Iris pigment epithelial cell (primary cell): Measurements from ENCODE around the gene TF.

Experiments
- DNase-seq: peaks from one replicate; pipeline ENCODE4 v3.0.0-alpha.2; 2011; ENCODE audit warnings: low read depth

Gene TF

GRCh38 chr3:133812872-133813271 lies 66.7 kb downstream of the TF start:
- DNase-seq = no peak

GRCh38 chr3:133815386-133815785 lies 69.2 kb downstream of the TF start:
- no peak for DNase-seq

- DNase-seq = no peak
These were observed 73.9 kb downstream of the TF start for GRCh38 chr3:133820129-133820528.

GRCh38 chr3:133820889-133821675 lies 74.9 kb downstream of the TF start:
- no peak for DNase-seq

GRCh38 chr3:133821767-133822638 lies 75.8 kb downstream of the TF start:
- peak; percentile 47 for DNase-seq

DNA sequence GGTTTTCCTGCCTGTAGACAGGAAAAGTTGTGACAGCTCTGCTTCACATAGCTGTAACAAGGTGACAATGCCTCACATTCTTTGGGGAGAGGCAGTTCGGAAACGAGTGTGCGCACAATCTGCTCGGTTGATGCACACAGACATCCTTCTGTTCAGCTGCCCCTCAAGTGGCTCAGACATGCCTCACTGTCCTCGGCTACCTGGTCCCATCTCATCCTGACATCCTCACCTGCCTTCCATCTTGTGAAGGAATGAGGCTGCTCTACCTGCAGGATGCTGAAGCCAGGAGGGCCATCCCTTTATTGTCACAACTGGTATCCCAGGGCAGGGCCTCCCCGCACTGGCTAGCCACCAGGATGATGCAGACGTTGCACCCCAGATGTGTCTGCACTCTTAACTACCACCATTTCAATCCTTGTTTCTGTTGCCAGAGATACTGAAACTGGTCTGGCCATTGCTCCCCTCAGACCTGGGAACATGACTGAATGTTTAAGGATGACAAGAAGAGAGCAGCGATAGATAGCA lies 78.8 kb downstream of the TF start:
- no peak for DNase-seq

DNA sequence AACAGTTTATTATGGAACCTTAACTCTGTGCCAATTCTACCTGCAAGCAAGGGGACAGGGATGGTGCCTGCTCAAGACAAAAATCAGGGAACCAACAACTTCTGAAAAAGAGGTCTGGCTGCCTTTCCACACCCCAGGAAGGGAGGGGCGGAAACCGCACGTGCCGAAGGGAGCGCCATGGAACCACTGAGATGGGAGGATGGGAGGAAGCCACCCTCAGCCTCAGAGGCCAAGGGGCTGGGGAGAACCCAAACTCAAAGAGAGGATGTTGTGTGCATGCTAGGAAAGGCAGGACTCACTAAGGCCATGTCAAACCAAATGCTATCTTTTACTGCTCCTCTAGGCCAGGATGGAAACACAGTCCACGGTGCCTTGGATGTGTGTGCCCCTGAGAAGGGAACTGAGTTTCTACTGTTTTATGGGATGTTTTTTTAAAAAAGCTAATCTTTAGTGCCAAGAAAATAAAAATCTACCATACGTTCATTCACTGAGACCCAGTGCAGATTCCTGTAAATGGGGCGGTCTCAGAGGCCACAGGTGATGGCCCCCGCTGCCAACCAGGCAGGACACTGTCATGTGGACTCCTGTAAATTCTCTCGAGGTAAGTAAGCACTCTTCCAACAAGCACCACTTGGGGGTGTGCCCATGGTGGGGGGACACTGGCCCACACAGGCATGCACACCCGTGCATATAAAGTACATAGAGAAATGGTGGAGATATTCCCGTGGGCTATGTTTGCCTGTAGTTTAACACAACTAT lies 80.0 kb downstream of the TF start:
- no peak for DNase-seq

- DNase-seq = no peak
These were observed 80.9 kb downstream of the TF start for GRCh38 chr3:133827136-133827535.

DNA sequence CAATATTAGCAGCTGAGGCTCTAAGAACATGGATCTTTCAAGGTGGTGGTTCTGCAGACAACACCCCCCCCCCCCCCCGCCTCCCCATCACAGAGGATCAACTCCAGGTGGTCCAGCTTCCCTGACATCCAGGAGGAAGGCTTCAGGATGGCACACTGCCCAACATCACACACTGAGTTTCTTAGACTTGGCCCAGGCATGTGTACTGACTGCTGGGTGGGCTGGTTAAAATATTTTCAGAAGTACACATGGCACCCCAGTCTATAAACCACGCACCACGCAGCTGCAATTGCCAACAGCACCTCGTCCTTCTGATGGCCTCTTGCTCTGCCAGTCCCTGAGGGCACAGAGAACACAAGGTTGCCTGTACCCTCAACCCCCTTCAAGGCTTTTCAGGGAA lies 81.5 kb downstream of the TF start:
- DNase-seq = no peak

DNA sequence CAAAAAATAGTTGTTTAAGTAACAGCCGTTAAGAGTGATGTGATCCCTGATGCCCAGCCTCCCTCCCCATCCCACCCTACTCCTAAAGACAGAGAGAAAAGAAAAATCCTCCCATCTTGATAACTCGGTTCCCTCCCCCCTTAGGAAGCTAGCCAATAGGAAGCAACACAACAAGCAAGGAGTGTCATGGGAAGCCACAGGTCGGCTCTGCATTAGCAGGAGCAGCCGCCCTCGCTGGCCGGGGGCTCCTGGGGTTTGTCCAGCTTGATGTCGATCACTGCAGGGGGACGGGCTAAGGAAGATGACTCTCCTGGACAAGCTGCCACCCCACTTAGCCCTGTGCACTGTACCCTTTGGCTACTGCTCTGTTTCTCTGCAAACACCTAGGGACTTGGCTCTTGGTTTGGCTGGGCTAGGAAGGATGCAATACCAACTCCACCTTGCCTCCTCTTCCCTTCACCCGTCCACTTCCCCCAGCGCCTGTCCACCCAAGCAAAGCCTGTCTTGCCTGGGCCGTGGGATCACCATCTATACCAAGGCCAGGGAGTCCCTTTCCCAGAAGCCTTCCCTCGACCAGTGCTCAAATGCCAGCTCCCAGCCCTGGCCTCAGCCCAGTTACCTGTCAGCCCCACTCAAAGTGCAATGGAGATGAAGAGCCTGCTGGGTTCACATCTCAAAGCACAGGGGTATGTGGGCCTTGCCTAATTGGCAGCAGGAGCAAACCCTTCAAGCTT lies 82.5 kb downstream of the TF start:
- no peak for DNase-seq

GRCh38 chr3:133829310-133829707 lies 83.1 kb downstream of the TF start:
- no peak for DNase-seq

GRCh38 chr3:133830071-133830470 lies 83.9 kb downstream of the TF start:
- DNase-seq = no peak

DNA sequence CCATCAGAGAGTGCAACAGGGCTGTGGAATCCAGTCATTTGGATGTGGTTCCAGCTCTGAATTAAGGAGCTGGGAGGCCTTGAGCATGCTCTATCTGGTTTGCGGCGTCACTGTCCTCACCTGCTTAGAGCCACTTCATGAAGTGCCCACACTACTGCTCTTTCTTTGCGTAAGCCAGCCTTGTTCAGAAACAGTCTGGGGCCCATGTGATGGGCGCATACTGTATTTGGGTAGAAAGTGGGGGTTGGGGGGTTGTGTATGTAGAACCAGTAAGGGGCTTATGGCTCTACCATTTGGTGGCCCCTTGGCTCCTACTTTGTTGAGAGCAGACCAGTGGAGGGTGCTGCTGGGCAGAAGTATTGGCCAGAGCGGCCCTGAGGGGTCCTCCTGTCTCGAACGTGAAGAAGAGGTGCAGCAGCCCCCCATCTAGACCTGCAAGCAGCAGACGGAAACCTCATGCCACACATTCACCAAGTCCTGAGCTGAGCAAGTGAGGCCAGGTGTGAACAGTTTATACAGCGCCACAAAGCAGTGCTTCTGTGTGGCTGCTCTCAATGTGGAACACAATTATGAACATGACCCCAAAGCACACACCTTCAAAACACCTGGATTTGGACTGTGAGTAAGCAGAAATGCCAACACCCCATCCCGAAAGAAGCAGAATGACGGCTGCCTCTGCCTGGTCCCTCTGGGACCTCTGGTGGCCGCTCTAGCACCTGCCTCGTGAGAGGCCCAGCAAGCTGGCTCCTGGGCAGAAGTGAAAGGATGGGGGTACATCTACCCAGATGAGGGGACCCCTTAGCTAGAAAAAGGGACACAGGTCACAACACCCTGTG lies 86.0 kb downstream of the TF start:
- no peak for DNase-seq

GRCh38 chr3:133832802-133833144 lies 86.6 kb downstream of the TF start:
- no peak for DNase-seq

DNA sequence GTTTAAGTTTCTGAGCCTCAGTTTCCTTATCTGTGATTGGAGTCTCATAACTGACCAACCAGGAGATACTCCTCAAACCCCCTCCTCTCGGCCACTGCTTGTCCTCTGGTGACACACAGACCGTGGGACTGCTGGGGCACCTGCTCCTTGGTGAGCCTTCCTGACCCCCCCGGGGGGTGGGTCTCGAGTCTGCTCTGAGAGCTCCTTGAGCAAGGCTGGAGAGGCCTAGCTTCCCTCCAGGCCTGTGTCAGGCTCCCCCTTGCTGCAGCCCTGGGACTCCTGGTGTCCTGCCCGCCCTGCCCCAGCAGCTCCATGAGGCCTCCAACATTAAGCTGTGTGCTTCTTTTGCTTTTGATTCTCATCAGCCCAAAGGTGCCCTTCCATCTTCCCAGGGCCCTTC lies 87.1 kb downstream of the TF start:
- DNase-seq = no peak

GRCh38 chr3:133833880-133834620 lies 87.9 kb downstream of the TF start:
- DNase-seq = no peak

- DNase-seq = no peak
These were observed 88.6 kb downstream of the TF start for GRCh38 chr3:133834621-133835417.

DNA sequence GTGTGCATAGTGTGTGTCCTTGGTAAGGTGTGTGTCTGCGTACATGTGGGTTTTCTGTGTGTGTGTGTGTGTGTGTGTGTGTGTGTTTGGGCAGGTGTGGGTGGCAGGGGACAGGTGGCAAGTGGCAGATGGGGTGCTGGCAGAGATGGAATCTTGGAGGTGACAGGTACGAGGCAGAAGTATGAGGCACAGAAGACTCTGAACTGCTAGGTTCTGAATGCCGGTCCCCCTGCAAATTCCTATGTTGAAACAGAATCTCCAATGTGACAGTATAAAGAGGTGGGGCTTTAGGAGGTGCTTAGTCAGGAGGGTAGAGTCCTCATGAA lies 89.2 kb downstream of the TF start:
- no peak for DNase-seq

DNA sequence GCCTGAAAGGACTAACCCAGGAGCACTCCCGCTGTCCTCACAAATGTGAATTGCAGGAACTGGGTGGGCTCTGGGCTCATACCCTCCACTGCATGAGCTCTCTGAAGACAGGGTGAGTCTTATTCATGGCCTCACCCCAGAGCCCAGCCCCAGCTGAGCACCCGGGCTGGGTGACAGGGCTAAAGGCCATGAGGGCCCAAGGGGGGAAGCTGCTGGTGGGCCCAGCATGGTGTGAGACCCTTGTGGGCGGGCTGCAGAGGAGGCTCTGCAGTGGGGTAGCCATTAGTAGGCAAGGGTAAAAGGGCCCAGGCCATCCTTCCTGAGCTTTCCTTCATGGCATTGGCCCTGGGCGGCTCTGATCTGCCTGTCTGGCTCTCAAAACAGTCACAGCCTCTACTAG lies 89.8 kb downstream of the TF start:
- DNase-seq = no peak
